Esophagus squamous epithelium (tissue), 5 donors: ENCODE results near the gene BBS12. TPM values are rescaled to one million over a fixed set of nuclear protein-coding genes. Genes with fewer than 3 reads are reported as not detected.

ENCODE experiments used
- DNase-seq: peaks from one replicate; lab custom pipeline; 2025; lab: John Stamatoyannopoulos, UW
- H3K27ac ChIP-seq, 4 donors: fragments of 200-600 bp; sonication (generic); one replicate each; pipeline ENCODE4 v1.5.1; 2016 to 2019; ENCODE audit warnings: mild to moderate bottlenecking in 1 of 4
- H3K27me3 ChIP-seq, 4 donors: fragments of 200-600 bp; sonication (generic); 1 replicate in 3 of 4; 2 replicates in 1 of 4; pipeline versions ENCODE4 v1.5.1 to v1.6.0; 2017 to 2021; ENCODE audit warnings: antibody characterized with exemption in 1 of 4
- H3K36me3 ChIP-seq, 3 donors: fragments of 200-600 bp; sonication (generic); one replicate each; pipeline ENCODE4 v1.5.1; 2016 to 2019
- H3K4me1 ChIP-seq, 3 donors: fragments of 200-600 bp; sonication (generic); one replicate each; pipeline ENCODE4 v1.5.1; 2017 to 2019
- H3K4me3 ChIP-seq, 4 donors: fragments of 200-600 bp; sonication (generic); 1 replicate in 3 of 4; 2 replicates in 1 of 4; pipeline ENCODE4 v1.5.1; 2016 to 2019; ENCODE audit warnings: mild to moderate bottlenecking in 2 of 4, moderate library complexity in 1 of 4
- H3K9me3 ChIP-seq, 3 donors: fragments of 200-600 bp; sonication (generic); one replicate each; pipeline ENCODE4 v1.5.1; 2016 to 2019
- POLR2A ChIP-seq, 4 donors: fragments of 450-650 bp; IDR thresholded peaks; one replicate each; pipeline ENCODE4 v1.6.1; 2017; ENCODE audit warnings: antibody characterized with exemption in 4 of 4, mild to moderate bottlenecking in 4 of 4, moderate library complexity in 3 of 4
- WGBS, 2 donors: methylation state at CpG; one replicate each; pipeline ENCODE4 v1.1.5; 2018; 5-methylcytosine and 5-hydroxymethylcytosine counted together
- intact Hi-C: fragments of 100-400 bp; cut with DNase I; formaldehyde crosslinking; loops from one replicate; pipeline ENCODE4 v1.15.0; 2022
- total RNA-seq, 4 donors: library from RNA; depleted of rRNA; stranded (reverse); fragments of >200 nt; gene quantifications; one replicate each; pipeline ENCODE4 v1.1.0, GENCODE V29; 2016
- TF ChIP-seq, protein P1 (sequence below), 6 experiments: fragments of 450-650 bp in 4 of 6; fragments of 200-600 bp in 2 of 6; sonication (generic) in 2 of 6; IDR thresholded peaks; one replicate each; pipeline ENCODE4 v1.5.1; 2016 to 2019; ENCODE audit warnings: antibody characterized with exemption in 6 of 6, mild to moderate bottlenecking in 4 of 6, moderate library complexity in 4 of 6
- donor health status: DM: yes; HTN: yes; CAD: no.

The BBS12 gene
- total RNA-seq, 4 donors from 2014 or later = 0.49 to 2.5 (median 1.0) TPM

DNA sequence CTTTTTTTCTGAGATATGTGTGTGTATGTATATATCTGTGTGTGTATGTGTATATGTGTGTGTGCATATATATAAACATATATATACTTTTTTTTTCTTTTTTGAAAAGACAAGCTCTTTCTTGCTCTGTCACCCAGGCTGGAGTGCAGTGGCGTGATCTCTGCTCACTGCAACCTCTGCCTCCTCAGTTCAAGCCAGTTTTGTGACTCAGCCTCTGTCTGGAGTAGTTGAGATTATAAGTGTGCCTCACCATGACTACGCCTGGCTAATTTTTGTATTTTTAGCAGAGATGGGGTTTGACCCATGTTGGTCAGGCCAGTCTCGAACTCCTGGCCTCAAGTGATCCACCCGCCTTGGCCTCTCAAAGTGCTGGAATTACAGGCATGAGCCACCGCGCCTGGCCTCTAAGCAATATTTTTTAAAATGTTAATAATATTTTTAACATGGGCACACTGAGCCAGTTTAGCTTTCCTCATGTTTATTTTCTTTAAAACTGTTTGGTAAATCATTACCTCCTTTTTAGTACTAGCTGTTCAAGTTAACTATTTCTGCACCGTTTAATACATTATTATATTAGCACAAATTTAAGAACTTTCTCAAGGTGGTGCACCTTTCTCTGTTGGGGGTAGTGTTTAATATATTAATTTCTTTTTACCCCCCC is 33.3 kb downstream of the BBS12 start:
- H3K4me3 ChIP-seq = no peak overlapping the region
- WGBS, 2 donors = 66 to 67% methylated on average over 7 of the region's 7 CpGs
- intact Hi-C loops = no loop called here
- H3K27me3 ChIP-seq = no peaks in the 10 kb centered on the region
- H3K27ac ChIP-seq = no peak overlapping the region
- H3K36me3 ChIP-seq = no peaks in the 10 kb centered on the region
- H3K4me1 ChIP-seq = peaks cover 0 to 8% (median 5%) of the 10 kb centered on the region in 3 donors
- no peak for DNase-seq
- no peaks in the 10 kb centered on the region for H3K9me3 ChIP-seq
- TF ChIP-seq, protein P1, sequence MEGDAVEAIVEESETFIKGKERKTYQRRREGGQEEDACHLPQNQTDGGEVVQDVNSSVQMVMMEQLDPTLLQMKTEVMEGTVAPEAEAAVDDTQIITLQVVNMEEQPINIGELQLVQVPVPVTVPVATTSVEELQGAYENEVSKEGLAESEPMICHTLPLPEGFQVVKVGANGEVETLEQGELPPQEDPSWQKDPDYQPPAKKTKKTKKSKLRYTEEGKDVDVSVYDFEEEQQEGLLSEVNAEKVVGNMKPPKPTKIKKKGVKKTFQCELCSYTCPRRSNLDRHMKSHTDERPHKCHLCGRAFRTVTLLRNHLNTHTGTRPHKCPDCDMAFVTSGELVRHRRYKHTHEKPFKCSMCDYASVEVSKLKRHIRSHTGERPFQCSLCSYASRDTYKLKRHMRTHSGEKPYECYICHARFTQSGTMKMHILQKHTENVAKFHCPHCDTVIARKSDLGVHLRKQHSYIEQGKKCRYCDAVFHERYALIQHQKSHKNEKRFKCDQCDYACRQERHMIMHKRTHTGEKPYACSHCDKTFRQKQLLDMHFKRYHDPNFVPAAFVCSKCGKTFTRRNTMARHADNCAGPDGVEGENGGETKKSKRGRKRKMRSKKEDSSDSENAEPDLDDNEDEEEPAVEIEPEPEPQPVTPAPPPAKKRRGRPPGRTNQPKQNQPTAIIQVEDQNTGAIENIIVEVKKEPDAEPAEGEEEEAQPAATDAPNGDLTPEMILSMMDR (IDR thresholded peaks at IDR 0.05) = no peak
- no peak for TF ChIP-seq POLR2A (IDR thresholded peaks at IDR 0.05)

DNA sequence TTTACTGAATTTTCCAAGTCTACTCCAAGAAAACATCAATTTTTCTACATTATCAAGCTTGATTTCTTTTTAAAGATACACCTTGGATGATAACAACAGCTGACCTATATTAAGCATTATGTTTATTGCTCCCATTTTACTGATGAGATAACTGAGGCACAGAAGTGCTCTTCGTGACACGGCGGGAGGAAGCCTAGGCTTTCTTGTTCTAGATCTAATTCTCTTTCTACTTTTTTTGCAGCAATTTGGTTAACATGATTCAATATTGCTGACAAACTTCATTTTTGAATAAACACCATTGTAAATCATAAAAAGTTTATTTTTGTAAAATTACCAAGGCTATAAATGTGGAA is 33.8 kb downstream of the BBS12 start:
- DNase-seq = no peak
- Histone ChIP-seq H3K36me3 (no peaks in the 10 kb centered on the region), H3K9me3 (no peaks in the 10 kb centered on the region), H3K4me3 (no peak overlapping the region), H3K27me3 (no peaks in the 10 kb centered on the region), H3K27ac (no peak overlapping the region), H3K4me1 (peaks cover 0 to 8% (median 5%) of the 10 kb centered on the region in 3 donors)
- TF ChIP-seq, protein P1 (IDR thresholded peaks at IDR 0.05) = no peak
- TF ChIP-seq POLR2A (IDR thresholded peaks at IDR 0.05) = no peak
- intact Hi-C loops = no loop called here
- 89 to 94% methylated on average over 3 of the region's 3 CpGs for WGBS, 2 donors

DNA sequence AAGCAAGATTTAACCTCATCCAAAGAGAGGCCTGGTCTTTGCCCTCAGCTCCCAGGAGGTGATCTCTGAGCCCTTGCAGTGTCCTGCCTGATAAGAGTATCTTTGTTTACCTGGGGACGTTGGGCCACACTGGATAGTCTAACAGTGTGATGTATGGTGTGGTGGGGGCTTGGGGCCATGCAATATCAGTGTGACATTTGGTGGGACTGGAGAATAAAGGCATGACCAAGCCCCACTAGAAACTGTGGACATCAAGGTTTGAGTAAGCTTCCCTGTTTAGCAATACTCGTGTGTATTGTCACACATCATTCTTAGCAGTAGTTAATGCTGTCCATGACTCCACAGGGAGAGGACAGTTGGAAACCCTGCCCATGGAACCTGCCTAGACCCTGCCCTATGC is 34.4 kb downstream of the BBS12 start:
- intact Hi-C loops = no loop called here
- Histone ChIP-seq H3K27ac (no peak overlapping the region), H3K9me3 (no peaks in the 10 kb centered on the region), H3K4me3 (no peak overlapping the region), H3K27me3 (no peaks in the 10 kb centered on the region), H3K36me3 (no peaks in the 10 kb centered on the region), H3K4me1 (peaks cover 0 to 8% (median 5%) of the 10 kb centered on the region in 3 donors)
- no peak for DNase-seq
- no peak for TF ChIP-seq POLR2A (IDR thresholded peaks at IDR 0.05)
- TF ChIP-seq, protein P1 (IDR thresholded peaks at IDR 0.05) = no peak
- 63 to 79% methylated on average over 2 of the region's 2 CpGs for WGBS, 2 donors

DNA sequence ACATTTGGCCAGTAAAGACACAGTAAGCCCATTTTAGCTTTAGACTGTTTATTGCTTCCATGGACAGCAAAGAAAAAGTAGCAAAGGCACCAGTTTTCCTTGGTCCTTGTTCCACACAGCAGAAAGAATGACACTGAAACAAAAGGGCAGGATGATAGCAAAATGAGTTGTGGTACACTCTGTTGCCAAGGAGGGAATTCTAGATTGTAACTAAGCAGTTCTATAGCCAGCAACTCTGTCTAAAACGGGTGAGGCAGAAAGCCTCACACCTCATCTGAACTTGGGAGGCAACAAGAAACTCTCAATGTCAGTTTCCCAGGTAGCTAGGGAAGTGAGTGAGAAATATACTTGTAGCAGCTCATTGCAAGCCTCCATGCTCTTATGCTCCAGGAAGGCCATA is 39.2 kb downstream of the BBS12 start:
- Histone ChIP-seq H3K27ac (no peak overlapping the region), H3K4me3 (no peak overlapping the region), H3K4me1 (peaks cover 0 to 14% (median 0%) of the 10 kb centered on the region in 3 donors), H3K9me3 (no peaks in the 10 kb centered on the region), H3K27me3 (no peaks in the 10 kb centered on the region), H3K36me3 (no peaks in the 10 kb centered on the region)
- intact Hi-C loops = no loop called here
- TF ChIP-seq, protein P1 (IDR thresholded peaks at IDR 0.05) = no peak
- TF ChIP-seq POLR2A (IDR thresholded peaks at IDR 0.05) = no peak
- no peak for DNase-seq
- WGBS, 2 donors = 50 to 59% methylated on average over 1 of the region's 1 CpG

DNA sequence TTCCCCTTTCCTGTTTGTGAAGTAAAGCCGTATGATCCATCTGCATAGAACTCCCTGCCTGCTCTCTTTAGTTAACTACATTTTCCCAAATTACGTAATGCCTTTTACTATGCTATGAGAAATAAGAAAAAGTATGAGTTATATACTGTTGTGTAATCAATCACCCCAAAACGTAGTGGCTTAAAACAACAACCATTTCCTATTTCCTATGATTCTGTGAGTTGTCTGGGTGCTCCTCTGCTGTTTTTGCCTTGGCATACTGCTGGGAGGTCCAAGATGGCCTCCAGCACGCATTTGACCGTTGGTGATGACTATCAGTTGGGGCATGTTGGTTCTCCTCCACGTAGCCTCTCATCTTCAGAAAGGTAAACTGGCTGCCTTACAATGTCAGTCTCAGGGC is 39.8 kb downstream of the BBS12 start:
- Histone ChIP-seq H3K36me3 (no peaks in the 10 kb centered on the region), H3K9me3 (no peaks in the 10 kb centered on the region), H3K27ac (no peak overlapping the region), H3K4me3 (no peak overlapping the region), H3K4me1 (peaks cover 0 to 20% (median 0%) of the 10 kb centered on the region in 3 donors), H3K27me3 (no peaks in the 10 kb centered on the region)
- intact Hi-C loops = no loop called here
- WGBS, 2 donors = 18 to 51% methylated on average over 6 of the region's 6 CpGs
- DNase-seq = no peak
- no peak for TF ChIP-seq POLR2A (IDR thresholded peaks at IDR 0.05)
- TF ChIP-seq, protein P1 (IDR thresholded peaks at IDR 0.05) = no peak
